CD1c-positive myeloid dendritic cell (primary cell): ENCODE data around the gene GLI3.
"Not testable (repeated sequence)": the region's sequence is repeated elsewhere in the genome, so short reads cannot be mapped to it uniquely, and the experiment has no call there.

Experiments used
- DNase-seq: peaks from one replicate; pipeline ENCODE4 v3.0.0-alpha.2; 2016; ENCODE audit errors: extremely low spot score

The GLI3 gene

GRCh38 chr7:42212541-42213090 lies 24.4 kb downstream of the GLI3 start:
- no peak for DNase-seq

- no peak for DNase-seq
Observed at GRCh38 chr7:42211938-42212337, 25.1 kb downstream of the GLI3 start.

GRCh38 chr7:42210779-42211178 lies 26.2 kb downstream of the GLI3 start:
- no peak for DNase-seq

GRCh38 chr7:42210333-42210732 lies 26.7 kb downstream of the GLI3 start:
- no peak for DNase-seq

- DNase-seq: not testable (repeated sequence)
Observed at GRCh38 chr7:42209085-42209484, 27.9 kb downstream of the GLI3 start.

- DNase-seq: no peak
Observed at GRCh38 chr7:42208572-42208971, 28.4 kb downstream of the GLI3 start.

- no peak for DNase-seq
Observed at GRCh38 chr7:42207420-42207819, 29.6 kb downstream of the GLI3 start.

GRCh38 chr7:42203336-42203735 lies 33.7 kb downstream of the GLI3 start:
- DNase-seq: no peak

GRCh38 chr7:42202601-42203000 lies 34.4 kb downstream of the GLI3 start:
- DNase-seq: no peak

- no peak for DNase-seq
Observed at GRCh38 chr7:42198974-42199668, 37.9 kb downstream of the GLI3 start.

GRCh38 chr7:42198296-42198695 lies 38.7 kb downstream of the GLI3 start:
- DNase-seq: no peak

GRCh38 chr7:42197451-42197850 lies 39.6 kb downstream of the GLI3 start:
- DNase-seq: no peak

GRCh38 chr7:42194238-42194637 lies 42.8 kb downstream of the GLI3 start:
- DNase-seq: no peak

- DNase-seq: no peak
Observed at GRCh38 chr7:42193471-42194129, 43.4 kb downstream of the GLI3 start.

- DNase-seq: no peak
Observed at GRCh38 chr7:42192851-42193461, 44.1 kb downstream of the GLI3 start.

- no peak for DNase-seq
Observed at GRCh38 chr7:42192066-42192465, 44.9 kb downstream of the GLI3 start.

GRCh38 chr7:42189535-42189934 lies 47.5 kb downstream of the GLI3 start:
- no peak for DNase-seq

GRCh38 chr7:42186151-42186550 lies 50.9 kb downstream of the GLI3 start:
- DNase-seq: no peak

GRCh38 chr7:42185726-42186125 lies 51.3 kb downstream of the GLI3 start:
- DNase-seq: no peak

GRCh38 chr7:42183547-42183946 lies 53.5 kb downstream of the GLI3 start:
- DNase-seq: no peak

- DNase-seq: no peak
Observed at GRCh38 chr7:42181566-42181965, 55.4 kb downstream of the GLI3 start.

GRCh38 chr7:42180806-42181205 lies 56.2 kb downstream of the GLI3 start:
- no peak for DNase-seq

- DNase-seq: no peak
Observed at GRCh38 chr7:42176724-42177101, 60.3 kb downstream of the GLI3 start.
